Karpas-422 (cell line): ENCODE results near the gene CAMK4. TPM values are rescaled to one million over a fixed set of nuclear protein-coding genes. Genes with fewer than 3 reads are reported as not detected.

ENCODE experiments used
- DNase-seq: peaks from one replicate; pipeline ENCODE4 v3.0.0-alpha.2; 2015
- H2AFZ ChIP-seq: fragments of 200-600 bp; sonication (generic); 2 replicates; pipeline ENCODE4 v1.6.1; 2014; ENCODE audit warnings: antibody characterized with exemption, low read length, mixed read lengths
- H3K27ac ChIP-seq: fragments of 200-600 bp; sonication (generic); 2 replicates; pipeline ENCODE4 v1.5.1; 2014; ENCODE audit warnings: mild to moderate bottlenecking, low read length, moderate library complexity
- H3K27me3 ChIP-seq: fragments of 200-600 bp; sonication (generic); 2 replicates; pipeline ENCODE4 v1.6.1; 2014; ENCODE audit warnings: low read length, mixed read lengths
- H3K36me3 ChIP-seq: fragments of 200-600 bp; sonication (generic); 2 replicates; pipeline ENCODE4 v1.6.1; 2014; ENCODE audit warnings: low read length, mixed read lengths; ENCODE audit not compliant: insufficient read depth
- H3K4me1 ChIP-seq: fragments of 200-600 bp; sonication (generic); 2 replicates; pipeline ENCODE4 v1.6.1; 2014; ENCODE audit warnings: mild to moderate bottlenecking, low read length, mixed read lengths
- H3K4me2 ChIP-seq: fragments of 200-600 bp; sonication (generic); 2 replicates; pipeline ENCODE4 v1.6.1; 2014; ENCODE audit warnings: low read length, low read depth, mild to moderate bottlenecking; ENCODE audit not compliant: poor library complexity, severe bottlenecking
- H3K4me3 ChIP-seq: fragments of 200-600 bp; sonication (generic); 2 replicates; pipeline ENCODE4 v1.5.1; 2014; ENCODE audit warnings: mild to moderate bottlenecking, antibody characterized with exemption, low read length, mixed read lengths
- H3K79me2 ChIP-seq: fragments of 200-600 bp; sonication (generic); 2 replicates; pipeline ENCODE4 v1.6.1; 2014; ENCODE audit warnings: mild to moderate bottlenecking, low read length, mixed read lengths
- H3K9ac ChIP-seq: fragments of 200-600 bp; sonication (generic); 2 replicates; pipeline ENCODE4 v1.6.0; 2014; ENCODE audit warnings: low read length
- H3K9me2 ChIP-seq: fragments of 200-600 bp; sonication (generic), shearing (Covaris generic); replicated peaks from 2 replicates; pipeline ENCODE4 v1.6.0; 2014; ENCODE audit warnings: mild to moderate bottlenecking, low read length, moderate library complexity; ENCODE audit not compliant: insufficient read depth
- H3K9me3 ChIP-seq: fragments of 300-700, 200-600 bp; sonication (generic); 2 replicates; pipeline ENCODE4 v1.6.1; 2014; ENCODE audit warnings: low read length, mixed read lengths
- H4K20me1 ChIP-seq: fragments of 200-600 bp; sonication (generic); 2 replicates; pipeline ENCODE4 v1.6.1; 2014; ENCODE audit warnings: mild to moderate bottlenecking, antibody characterized with exemption, low read length, low read depth; ENCODE audit not compliant: insufficient read depth
- total RNA-seq: library from RNA; depleted of rRNA; stranded (reverse); fragments of >200 nt; shearing (Covaris generic); gene quantifications from 2 replicates; pipeline ENCODE4 v1.2.3, GENCODE V29; 2014; ENCODE audit warnings: low replicate concordance

CAMK4 gene
- total RNA-seq, 1 experiment from 2014 or later = 0.04 TPM

GRCh38 chr5:111232311-111233051, 8.3 kb downstream of the CAMK4 start:
- H4K20me1 ChIP-seq = no peaks in the 10 kb centered on the region
- no peaks in the 10 kb centered on the region for H3K27me3 ChIP-seq
- no peaks in the 10 kb centered on the region for H3K36me3 ChIP-seq
- no peak overlapping the region for H3K9ac ChIP-seq
- H3K27ac ChIP-seq = no peak overlapping the region
- H3K4me1 ChIP-seq = no peaks in the 10 kb centered on the region
- H3K4me3 ChIP-seq = no peak overlapping the region
- H3K9me2 ChIP-seq = no peaks in the 10 kb centered on the region
- H3K9me3 ChIP-seq = no peaks in the 10 kb centered on the region
- H2AFZ ChIP-seq = no peak overlapping the region
- no peak overlapping the region for H3K4me2 ChIP-seq
- no peak for DNase-seq
- H3K79me2 ChIP-seq = no peaks in the 10 kb centered on the region

GRCh38 chr5:111233052-111233374, 8.8 kb downstream of the CAMK4 start:
- H3K79me2 ChIP-seq = no peaks in the 10 kb centered on the region

GRCh38 chr5:111234125-111234524, 9.9 kb downstream of the CAMK4 start:
- no peak for DNase-seq
- no peaks in the 10 kb centered on the region for H3K79me2 ChIP-seq
- no peaks in the 10 kb centered on the region for H3K36me3 ChIP-seq
- H3K4me3 ChIP-seq = no peak overlapping the region
- no peak overlapping the region for H2AFZ ChIP-seq
- no peaks in the 10 kb centered on the region for H3K9me2 ChIP-seq
- no peaks in the 10 kb centered on the region for H3K9me3 ChIP-seq
- H4K20me1 ChIP-seq = no peaks in the 10 kb centered on the region
- H3K27me3 ChIP-seq = no peaks in the 10 kb centered on the region
- H3K4me2 ChIP-seq = no peak overlapping the region
- H3K27ac ChIP-seq = no peak overlapping the region
- no peaks in the 10 kb centered on the region for H3K4me1 ChIP-seq
- no peak overlapping the region for H3K9ac ChIP-seq

More at GRCh38 chr5:111233052-111233374, 8.8 kb downstream of the CAMK4 start:
- H3K9me2 ChIP-seq = no peaks in the 10 kb centered on the region
- no peak for DNase-seq
- H3K36me3 ChIP-seq = no peaks in the 10 kb centered on the region
- no peak overlapping the region for H3K4me3 ChIP-seq
- H3K9me3 ChIP-seq = no peaks in the 10 kb centered on the region
- no peaks in the 10 kb centered on the region for H3K4me1 ChIP-seq
- H2AFZ ChIP-seq = no peak overlapping the region
- no peaks in the 10 kb centered on the region for H4K20me1 ChIP-seq
- H3K27ac ChIP-seq = no peak overlapping the region
- no peak overlapping the region for H3K4me2 ChIP-seq
- H3K9ac ChIP-seq = no peak overlapping the region
- H3K27me3 ChIP-seq = no peaks in the 10 kb centered on the region

- H3K9me3 ChIP-seq = no peaks in the 10 kb centered on the region
- H3K79me2 ChIP-seq = no peaks in the 10 kb centered on the region
- DNase-seq = no peak
- no peaks in the 10 kb centered on the region for H4K20me1 ChIP-seq
- H3K27ac ChIP-seq = no peak overlapping the region
- H2AFZ ChIP-seq = no peak overlapping the region
- no peak overlapping the region for H3K9ac ChIP-seq
- no peaks in the 10 kb centered on the region for H3K27me3 ChIP-seq
- H3K36me3 ChIP-seq = no peaks in the 10 kb centered on the region
- H3K9me2 ChIP-seq = no peaks in the 10 kb centered on the region
- no peak overlapping the region for H3K4me3 ChIP-seq
- H3K4me2 ChIP-seq = no peak overlapping the region
- no peaks in the 10 kb centered on the region for H3K4me1 ChIP-seq
Observed at GRCh38 chr5:111235635-111236034, 11.5 kb downstream of the CAMK4 start.

GRCh38 chr5:111236348-111236747, 12.2 kb downstream of the CAMK4 start:
- no peak for DNase-seq
- Histone ChIP-seq H3K4me3 (no peak overlapping the region), H2AFZ (no peak overlapping the region), H3K4me1 (no peaks in the 10 kb centered on the region), H4K20me1 (no peaks in the 10 kb centered on the region), H3K36me3 (no peaks in the 10 kb centered on the region), H3K79me2 (no peaks in the 10 kb centered on the region), H3K27ac (no peak overlapping the region), H3K9me3 (no peaks in the 10 kb centered on the region), H3K9ac (no peak overlapping the region), H3K27me3 (no peaks in the 10 kb centered on the region), H3K9me2 (no peaks in the 10 kb centered on the region), H3K4me2 (no peak overlapping the region)

GRCh38 chr5:111236995-111237394, 12.8 kb downstream of the CAMK4 start:
- H3K9me3 ChIP-seq = no peaks in the 10 kb centered on the region
- no peaks in the 10 kb centered on the region for H3K27me3 ChIP-seq
- no peaks in the 10 kb centered on the region for H4K20me1 ChIP-seq
- no peak for DNase-seq
- no peaks in the 10 kb centered on the region for H3K36me3 ChIP-seq
- H3K4me2 ChIP-seq = no peak overlapping the region
- no peak overlapping the region for H2AFZ ChIP-seq
- no peak overlapping the region for H3K9ac ChIP-seq
- H3K9me2 ChIP-seq = no peaks in the 10 kb centered on the region
- no peak overlapping the region for H3K27ac ChIP-seq
- H3K4me3 ChIP-seq = no peak overlapping the region
- H3K79me2 ChIP-seq = no peaks in the 10 kb centered on the region
- H3K4me1 ChIP-seq = no peaks in the 10 kb centered on the region

GRCh38 chr5:111237470-111237869, 13.3 kb downstream of the CAMK4 start:
- no peaks in the 10 kb centered on the region for H3K36me3 ChIP-seq
- DNase-seq = no peak
- no peaks in the 10 kb centered on the region for H3K79me2 ChIP-seq
- H3K9ac ChIP-seq = no peak overlapping the region
- H3K4me3 ChIP-seq = no peak overlapping the region
- no peaks in the 10 kb centered on the region for H3K27me3 ChIP-seq
- H3K9me3 ChIP-seq = no peaks in the 10 kb centered on the region
- H3K27ac ChIP-seq = no peak overlapping the region
- no peak overlapping the region for H3K4me2 ChIP-seq
- H3K9me2 ChIP-seq = no peaks in the 10 kb centered on the region
- H4K20me1 ChIP-seq = no peaks in the 10 kb centered on the region
- no peaks in the 10 kb centered on the region for H3K4me1 ChIP-seq
- H2AFZ ChIP-seq = no peak overlapping the region

- Histone ChIP-seq H3K4me2 (no peak overlapping the region), H3K4me1 (no peaks in the 10 kb centered on the region)
Observed at GRCh38 chr5:111238431-111239225, 14.4 kb downstream of the CAMK4 start.

More at GRCh38 chr5:111238431-111239225, 14.4 kb downstream of the CAMK4 start:
- H3K4me3 ChIP-seq = no peak overlapping the region
- H3K9me2 ChIP-seq = no peaks in the 10 kb centered on the region
- no peak overlapping the region for H3K9ac ChIP-seq
- H3K9me3 ChIP-seq = no peaks in the 10 kb centered on the region
- H3K79me2 ChIP-seq = no peaks in the 10 kb centered on the region
- H3K27me3 ChIP-seq = no peaks in the 10 kb centered on the region
- H4K20me1 ChIP-seq = no peaks in the 10 kb centered on the region
- DNase-seq = no peak
- H3K36me3 ChIP-seq = no peaks in the 10 kb centered on the region
- H3K27ac ChIP-seq = no peak overlapping the region
- H2AFZ ChIP-seq = no peak overlapping the region
